Activated CD4-positive, CD25-positive, alpha-beta regulatory T cell treated with anti-CD3 and anti-CD28 coated beads, Interleukin-2, amount 50 U/mL, for 24 hours (primary cell): ENCODE data around the gene SPRR5.

ENCODE experiments used
- ATAC-seq, 2 donors: fragments of 150-1000 bp; cut with Tn5 transposase; one replicate each; pipeline ENCODE4 v1.10.0; 2021; ENCODE audit warnings: mild to moderate bottlenecking in 1 of 2, moderate library complexity in 1 of 2

Gene SPRR5

GRCh38 chr1:152986578-152986977, 39.6 kb downstream of the SPRR5 start:
- ATAC-seq: no peak

- ATAC-seq: no peak
These were observed 46.2 kb downstream of the SPRR5 start for GRCh38 chr1:152993186-152993585.

GRCh38 chr1:152995842-152996241, 48.8 kb downstream of the SPRR5 start:
- ATAC-seq: no peak

GRCh38 chr1:152996633-152997400, 49.8 kb downstream of the SPRR5 start:
- ATAC-seq: no peak

- no peak for ATAC-seq
These were observed 50.9 kb downstream of the SPRR5 start for GRCh38 chr1:152997901-152998300.

- no peak for ATAC-seq
These were observed 51.5 kb downstream of the SPRR5 start for GRCh38 chr1:152998476-152998875.
